DND-41 (cell line): ENCODE data around the gene ARHGAP26.

ENCODE experiments used
- ATAC-seq: fragments of 200-7000 bp; cut with Tn5 transposase; 3 replicates; pipeline ENCODE4 v1.9.1; 2021; ENCODE audit warnings: low read depth; ENCODE audit not compliant: insufficient read depth
- DNase-seq: peaks from one replicate; pipeline ENCODE4 v3.0.0-alpha.2; 2020
- H2AFZ ChIP-seq: 2 replicates; pipeline ENCODE4 v1.6.0; 2012; ENCODE audit warnings: low read depth, low read length
- H3K27ac ChIP-seq: 2 replicates; pipeline ENCODE4 v1.5.1; 2012; ENCODE audit warnings: low read length, inconsistent platforms
- H3K27me3 ChIP-seq: fragments of 200-600 bp; sonication (generic); 2 replicates; pipeline ENCODE4 v1.6.0; 2012; ENCODE audit warnings: low read length, mild to moderate bottlenecking, inconsistent platforms; ENCODE audit not compliant: insufficient read depth, poor library complexity
- H3K36me3 ChIP-seq: 2 replicates; pipeline ENCODE4 v1.5.1; 2012; ENCODE audit warnings: low read length, inconsistent platforms; ENCODE audit not compliant: insufficient read depth
- H3K4me1 ChIP-seq: 2 replicates; pipeline ENCODE4 v1.5.1; 2012; ENCODE audit warnings: mild to moderate bottlenecking, low read length; ENCODE audit not compliant: insufficient read depth
- H3K4me2 ChIP-seq: 2 replicates; pipeline ENCODE4 v1.6.0; 2012; ENCODE audit warnings: mild to moderate bottlenecking, moderate library complexity, low read length, inconsistent platforms; ENCODE audit not compliant: insufficient read depth
- H3K4me3 ChIP-seq, 2 experiments: fragments of 200-600 bp in 1 of 2; shearing (Covaris generic) in 1 of 2; 2 replicates each; pipeline ENCODE4 v1.5.1; 2012 to 2016; ENCODE audit warnings: inconsistent platforms in 2 of 2, low read length in 2 of 2, mild to moderate bottlenecking in 2 of 2, low read depth in 1 of 2, moderate library complexity in 1 of 2
- H3K79me2 ChIP-seq: 2 replicates; pipeline ENCODE4 v1.6.0; 2012; ENCODE audit warnings: low read length, inconsistent platforms; ENCODE audit not compliant: insufficient read depth
- H3K9ac ChIP-seq: 2 replicates; pipeline ENCODE4 v1.6.0; 2012; ENCODE audit warnings: low read depth, mild to moderate bottlenecking, inconsistent platforms, low read length, moderate library complexity
- H3K9me3 ChIP-seq: 2 replicates; pipeline ENCODE4 v1.5.1; 2012; ENCODE audit warnings: low read length, moderate library complexity, mild to moderate bottlenecking, inconsistent platforms; ENCODE audit not compliant: insufficient read depth, severe bottlenecking
- H4K20me1 ChIP-seq: 2 replicates; pipeline ENCODE4 v1.6.0; 2012; ENCODE audit warnings: low read length; ENCODE audit not compliant: insufficient read depth
- EZH2 ChIP-seq: IDR thresholded peaks from 3 replicates; pipeline ENCODE4 v1.6.1; 2012; ENCODE audit warnings: borderline replicate concordance, low read depth, mild to moderate bottlenecking, moderate library complexity, low read length, inconsistent platforms; ENCODE audit not compliant: severe bottlenecking
- TF ChIP-seq, protein P1 (sequence below): IDR thresholded peaks from 2 replicates; pipeline ENCODE4 v1.5.1; 2012; ENCODE audit warnings: borderline replicate concordance, low read length, moderate library complexity, mild to moderate bottlenecking; ENCODE audit not compliant: poor library complexity, severe bottlenecking; ENCODE audit errors: extremely low read depth

The ARHGAP26 gene

DNA sequence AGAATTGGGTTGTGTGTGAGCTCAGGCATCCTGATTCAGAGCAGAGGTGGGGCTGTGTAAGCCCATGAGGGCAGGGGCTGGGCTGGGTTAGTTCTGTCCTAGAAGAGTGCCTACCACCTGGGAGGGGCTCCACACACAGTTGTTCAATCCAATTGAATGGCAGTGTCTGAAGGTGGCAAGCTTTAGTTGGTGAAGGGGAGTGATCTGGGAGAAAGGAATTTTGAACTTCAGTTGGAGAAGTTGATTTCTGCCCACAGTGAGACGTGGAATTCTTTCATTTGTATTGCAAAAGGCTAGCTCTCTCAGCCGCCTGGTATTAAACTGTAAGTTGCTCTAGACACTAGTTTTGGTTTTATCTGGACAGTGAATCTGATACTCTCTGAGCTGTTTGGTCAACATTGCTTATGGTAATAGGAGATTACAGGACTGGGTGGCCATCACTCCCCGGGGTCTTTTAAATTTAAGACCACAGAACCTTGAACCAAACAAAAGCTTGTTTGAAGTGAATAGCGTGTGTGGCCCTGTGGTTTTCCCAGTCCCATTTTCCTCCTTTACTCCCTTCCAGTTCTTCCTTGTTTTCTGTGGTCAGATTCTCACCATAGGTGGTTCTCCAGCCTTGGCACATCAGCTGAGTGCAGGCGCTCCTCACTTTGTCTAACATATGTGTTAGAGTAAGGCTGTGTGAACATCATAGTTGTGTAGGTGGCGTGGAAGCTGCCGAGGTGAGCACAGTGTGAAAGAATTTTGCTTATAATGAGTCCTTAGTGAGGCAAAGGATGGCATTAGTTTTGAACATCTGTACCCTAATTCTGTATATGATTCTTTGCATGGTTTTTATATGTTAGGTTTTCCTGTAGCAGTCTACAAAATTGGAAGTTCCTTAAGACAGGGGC, 78.0 kb downstream of the ARHGAP26 start:
- Histone ChIP-seq H3K4me2 (no peak overlapping the region), H3K4me3 (no peak overlapping the region), H2AFZ (no peak overlapping the region), H3K4me1 (no peaks in the 10 kb centered on the region), H3K79me2 (peaks cover 12% of the 10 kb centered on the region), H3K9me3 (no peaks in the 10 kb centered on the region), H3K36me3 (no peaks in the 10 kb centered on the region), H3K9ac (no peak overlapping the region), H3K27me3 (no peaks in the 10 kb centered on the region), H3K27ac (no peak overlapping the region), H4K20me1 (peaks cover 11% of the 10 kb centered on the region)
- no peak for DNase-seq
- no peak for TF ChIP-seq EZH2
- TF ChIP-seq, protein P1, sequence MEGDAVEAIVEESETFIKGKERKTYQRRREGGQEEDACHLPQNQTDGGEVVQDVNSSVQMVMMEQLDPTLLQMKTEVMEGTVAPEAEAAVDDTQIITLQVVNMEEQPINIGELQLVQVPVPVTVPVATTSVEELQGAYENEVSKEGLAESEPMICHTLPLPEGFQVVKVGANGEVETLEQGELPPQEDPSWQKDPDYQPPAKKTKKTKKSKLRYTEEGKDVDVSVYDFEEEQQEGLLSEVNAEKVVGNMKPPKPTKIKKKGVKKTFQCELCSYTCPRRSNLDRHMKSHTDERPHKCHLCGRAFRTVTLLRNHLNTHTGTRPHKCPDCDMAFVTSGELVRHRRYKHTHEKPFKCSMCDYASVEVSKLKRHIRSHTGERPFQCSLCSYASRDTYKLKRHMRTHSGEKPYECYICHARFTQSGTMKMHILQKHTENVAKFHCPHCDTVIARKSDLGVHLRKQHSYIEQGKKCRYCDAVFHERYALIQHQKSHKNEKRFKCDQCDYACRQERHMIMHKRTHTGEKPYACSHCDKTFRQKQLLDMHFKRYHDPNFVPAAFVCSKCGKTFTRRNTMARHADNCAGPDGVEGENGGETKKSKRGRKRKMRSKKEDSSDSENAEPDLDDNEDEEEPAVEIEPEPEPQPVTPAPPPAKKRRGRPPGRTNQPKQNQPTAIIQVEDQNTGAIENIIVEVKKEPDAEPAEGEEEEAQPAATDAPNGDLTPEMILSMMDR = no peak
- 0 out of 3 replicates have a peak, but pooled peaks have one; percentile 30 for ATAC-seq

DNA sequence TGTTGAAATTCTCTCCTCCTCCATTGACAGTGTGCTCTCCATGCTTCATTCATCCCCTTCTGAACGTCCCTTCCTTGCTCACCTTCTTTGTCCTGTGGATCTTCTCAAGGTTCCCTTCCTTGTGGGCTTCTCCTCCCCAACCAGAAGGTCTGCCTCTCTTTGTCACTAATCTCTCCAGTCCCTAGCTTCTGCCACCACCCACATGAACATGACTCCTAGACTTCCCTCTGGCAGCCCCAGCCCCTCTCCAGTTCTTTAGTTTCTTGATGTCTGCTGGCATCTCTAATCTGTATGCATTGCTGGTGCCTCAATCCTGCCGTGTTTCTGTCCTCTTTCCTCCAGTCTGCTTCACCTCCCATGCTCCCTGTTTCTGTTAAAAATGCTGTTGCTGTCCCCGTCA, 79.3 kb downstream of the ARHGAP26 start:
- DNase-seq = no peak

DNA sequence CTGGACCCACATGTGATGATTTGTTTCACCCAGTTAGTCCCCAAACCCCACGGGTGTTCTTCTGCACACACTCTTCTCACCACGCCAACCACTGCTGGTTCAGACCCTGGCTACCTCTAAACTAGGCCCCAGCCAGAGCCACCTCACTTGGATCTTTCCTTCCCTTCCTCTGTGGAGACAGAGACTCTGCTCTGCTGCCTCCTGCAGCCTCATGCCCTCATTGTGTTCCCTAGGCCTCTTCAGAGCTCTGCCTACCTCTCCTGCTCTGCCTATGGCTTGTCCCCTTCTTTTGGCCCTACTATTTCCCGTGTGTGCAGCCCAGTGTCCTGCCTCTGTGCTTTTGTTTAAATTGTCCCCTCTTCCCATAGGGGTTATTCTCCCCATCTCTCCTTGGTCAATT, 79.7 kb downstream of the ARHGAP26 start:
- Histone ChIP-seq H4K20me1 (peaks cover 8% of the 10 kb centered on the region; the same call in 1 of the 2 replicates), H3K27ac (no peak overlapping the region), H3K36me3 (no peaks in the 10 kb centered on the region), H3K79me2 (peaks cover 12% of the 10 kb centered on the region), H3K9me3 (no peaks in the 10 kb centered on the region), H3K4me3 (no peak overlapping the region), H3K4me2 (no peak overlapping the region), H2AFZ (no peak overlapping the region), H3K9ac (no peak overlapping the region), H3K27me3 (no peaks in the 10 kb centered on the region), H3K4me1 (no peaks in the 10 kb centered on the region)
- TF ChIP-seq, protein P1 = peak; percentile 10
- TF ChIP-seq EZH2 = no peak
- DNase-seq (no peak), ATAC-seq (peak; percentile 67)

More for the DNA sequence above, 79.3 kb downstream of the ARHGAP26 start:
- H3K4me1 ChIP-seq = no peaks in the 10 kb centered on the region
- ATAC-seq = no peak
- H3K4me2 ChIP-seq = no peak overlapping the region
- no peak overlapping the region for H2AFZ ChIP-seq
- H3K9me3 ChIP-seq = no peaks in the 10 kb centered on the region
- peaks cover 12% of the 10 kb centered on the region for H3K79me2 ChIP-seq
- H3K27me3 ChIP-seq = no peaks in the 10 kb centered on the region
- no peak overlapping the region for H3K9ac ChIP-seq
- H3K4me3 ChIP-seq = no peak overlapping the region
- TF ChIP-seq, protein P1 = no peak
- TF ChIP-seq EZH2 = no peak
- H4K20me1 ChIP-seq = peaks cover 8% of the 10 kb centered on the region; the same call in 1 of the 2 replicates
- no peaks in the 10 kb centered on the region for H3K36me3 ChIP-seq
- no peak overlapping the region for H3K27ac ChIP-seq

DNA sequence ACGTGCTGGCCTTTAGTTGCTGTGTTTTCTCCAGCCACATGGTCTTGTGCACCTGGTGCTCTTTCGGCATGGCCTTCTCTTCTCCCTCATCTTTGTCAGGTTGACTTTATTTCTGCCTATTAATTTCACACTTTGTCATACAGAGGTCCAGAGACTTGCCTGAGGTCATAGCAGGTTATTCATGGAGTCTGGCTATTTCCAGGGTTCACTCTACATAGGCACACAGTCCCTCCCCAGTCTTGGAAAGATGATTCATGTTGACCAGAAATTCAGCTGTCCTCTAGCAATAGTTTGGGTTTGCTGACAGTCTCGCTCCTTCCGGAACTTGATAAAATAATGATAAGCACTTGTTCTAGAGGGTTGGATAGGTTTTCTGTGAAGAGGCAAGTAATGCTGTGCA, 81.6 kb downstream of the ARHGAP26 start:
- H3K4me1 ChIP-seq = no peaks in the 10 kb centered on the region
- no peak overlapping the region for H3K4me3 ChIP-seq
- ATAC-seq (no peak), DNase-seq (no peak)
- no peaks in the 10 kb centered on the region for H3K36me3 ChIP-seq
- no peaks in the 10 kb centered on the region for H3K9me3 ChIP-seq
- no peak overlapping the region for H3K9ac ChIP-seq
- TF ChIP-seq, protein P1 = no peak
- TF ChIP-seq EZH2 = no peak
- peaks cover 8% of the 10 kb centered on the region; the same call in 1 of the 2 replicates for H4K20me1 ChIP-seq
- H3K27ac ChIP-seq = no peak overlapping the region
- peaks cover 16% of the 10 kb centered on the region for H3K79me2 ChIP-seq
- no peaks in the 10 kb centered on the region for H3K27me3 ChIP-seq
- H2AFZ ChIP-seq = no peak overlapping the region
- H3K4me2 ChIP-seq = no peak overlapping the region
